Hematopoietic multipotent progenitor cell (in vitro differentiated cells): Measurements from ENCODE around the gene JADE1. TPM values are rescaled to one million over a fixed set of nuclear protein-coding genes. Genes with fewer than 3 reads are reported as not detected.

ENCODE experiments used
- DNase-seq, 3 donors: peaks; one replicate each; pipeline ENCODE4 v3.0.0-alpha.2; 2011 to 2015; ENCODE audit warnings: low read depth in 2 of 3, low spot score in 2 of 3
- total RNA-seq: library from RNA; depleted of rRNA; stranded (reverse); fragments of >200 nt; gene quantifications from one replicate; pipeline ENCODE4 v1.2.3, GENCODE V29; 2012

Gene JADE1
- total RNA-seq, 1 donor = 23.7 TPM

GRCh38 chr4:128840711-128841318 is 31.3 kb downstream of the JADE1 start:
- no peak for DNase-seq

GRCh38 chr4:128841402-128841801 is 31.9 kb downstream of the JADE1 start:
- no peak for DNase-seq

- DNase-seq = no peak
Measured at GRCh38 chr4:128844931-128845330, 35.4 kb downstream of the JADE1 start.

- DNase-seq = no peak
Measured at GRCh38 chr4:128846063-128846462, 36.6 kb downstream of the JADE1 start.

GRCh38 chr4:128847082-128847724 is 37.7 kb downstream of the JADE1 start:
- DNase-seq = peak in 1 of 3 donors; percentile 30

- no peak for DNase-seq
Measured at GRCh38 chr4:128848461-128848860, 39.0 kb downstream of the JADE1 start.

GRCh38 chr4:128850252-128850651 is 40.8 kb downstream of the JADE1 start:
- no peak for DNase-seq

GRCh38 chr4:128853741-128854140 is 44.2 kb downstream of the JADE1 start:
- no peak for DNase-seq

- peak in 2 of 3 donors; percentile 35 to 74 for DNase-seq
Measured at GRCh38 chr4:128854433-128854832, 44.9 kb downstream of the JADE1 start.

GRCh38 chr4:128855621-128856020 is 46.1 kb downstream of the JADE1 start:
- DNase-seq = no peak

- no peak for DNase-seq
Measured at GRCh38 chr4:128856246-128856645, 46.7 kb downstream of the JADE1 start.

GRCh38 chr4:128858879-128859671 is 49.6 kb downstream of the JADE1 start:
- no peak for DNase-seq

GRCh38 chr4:128859887-128860677 is 50.6 kb downstream of the JADE1 start:
- DNase-seq = peak in 1 of 3 donors; percentile 11

GRCh38 chr4:128861856-128862518 is 52.5 kb downstream of the JADE1 start:
- DNase-seq = peak in 1 of 3 donors; percentile 34

- DNase-seq = peak in 1 of 3 donors; percentile 4
Measured at GRCh38 chr4:128862608-128863311, 53.3 kb downstream of the JADE1 start.

- DNase-seq = peak; percentile 55 to 65 (median 57)
Measured at GRCh38 chr4:128863312-128864075, 54.0 kb downstream of the JADE1 start.

- no peak for DNase-seq
Measured at GRCh38 chr4:128865132-128865531, 55.6 kb downstream of the JADE1 start.

GRCh38 chr4:128866269-128866668 is 56.8 kb downstream of the JADE1 start:
- no peak for DNase-seq

- no peak for DNase-seq
Measured at GRCh38 chr4:128866691-128867090, 57.2 kb downstream of the JADE1 start.
